GM21360 (cell line): ENCODE measurements around the gene PUS1.

ENCODE experiments used
- ATAC-seq: cut with Tn5 transposase; IDR thresholded peaks from one replicate; pipeline ENCODE4 v1.9.1; 2021; ENCODE audit warnings: mild to moderate bottlenecking, moderate library complexity; ENCODE audit not compliant: unreplicated experiment

PUS1 gene

GRCh38 chr12:131988054-131988796 is 59.1 kb downstream of the PUS1 start:
- ATAC-seq = no peak

GRCh38 chr12:131989021-131989420 is 59.9 kb downstream of the PUS1 start:
- no peak for ATAC-seq

GRCh38 chr12:131990066-131990979 is 61.2 kb downstream of the PUS1 start:
- ATAC-seq = no peak

GRCh38 chr12:131990980-131991305 is 61.9 kb downstream of the PUS1 start:
- ATAC-seq = no peak

- ATAC-seq = no peak
Observed at GRCh38 chr12:131991816-131992430, 62.8 kb downstream of the PUS1 start.

- no peak for ATAC-seq
Observed at GRCh38 chr12:131994589-131994988, 65.5 kb downstream of the PUS1 start.
